Skeletal muscle satellite cell (primary cell): Measurements from ENCODE around the gene BAIAP2.
A peak's percentile ranks its signal among the peaks of the same experiment; 100 is the strongest.

Source experiments
- H3K27me3 ChIP-seq: 2 replicates; pipeline ENCODE4 v1.7.0; 2013; ENCODE audit warnings: low read length; ENCODE audit not compliant: control insufficient read depth, insufficient read depth
- H3K36me3 ChIP-seq: 2 replicates; pipeline ENCODE4 v1.7.0; 2013; ENCODE audit warnings: mild to moderate bottlenecking, control low read depth, low read length; ENCODE audit not compliant: insufficient read depth
- H3K4me1 ChIP-seq: 2 replicates; pipeline ENCODE4 v1.7.0; 2013; ENCODE audit warnings: low read length; ENCODE audit not compliant: control insufficient read depth, insufficient read depth
- H3K4me2 ChIP-seq: 2 replicates; pipeline ENCODE4 v1.7.0; 2013; ENCODE audit warnings: mild to moderate bottlenecking, low read length
- H3K4me3 ChIP-seq: 2 replicates; pipeline ENCODE4 v1.7.0; 2013; ENCODE audit warnings: low read length
- H3K9ac ChIP-seq: 2 replicates; pipeline ENCODE4 v1.7.0; 2013; ENCODE audit warnings: mild to moderate bottlenecking, low read depth, low read length, moderate library complexity
- H3K9me3 ChIP-seq: replicated peaks from 2 replicates; pipeline ENCODE4 v1.7.0; 2013; ENCODE audit warnings: mild to moderate bottlenecking, control low read depth, low read length

The BAIAP2 gene

GRCh38 chr17:81061027-81061735 lies 26.2 kb downstream of the BAIAP2 start:
- peaks cover 16% of the 10 kb centered on the region for H3K36me3 ChIP-seq

GRCh38 chr17:81062014-81062780 lies 27.2 kb downstream of the BAIAP2 start:
- H3K9ac ChIP-seq = no peak overlapping the region

More at GRCh38 chr17:81061027-81061735, 26.2 kb downstream of the BAIAP2 start:
- H3K27me3 ChIP-seq = no peaks in the 10 kb centered on the region
- H3K4me2 ChIP-seq = no peak overlapping the region
- H3K4me3 ChIP-seq = no peak overlapping the region
- no peaks in the 10 kb centered on the region for H3K9me3 ChIP-seq
- H3K4me1 ChIP-seq = peaks cover 46% of the 10 kb centered on the region
- no peak overlapping the region for H3K9ac ChIP-seq

GRCh38 chr17:81063106-81064093 lies 28.4 kb downstream of the BAIAP2 start:
- no peak overlapping the region for H3K4me3 ChIP-seq

More at GRCh38 chr17:81062014-81062780, 27.2 kb downstream of the BAIAP2 start:
- Histone ChIP-seq H3K4me3 (no peak overlapping the region), H3K4me1 (peaks cover 43% of the 10 kb centered on the region), H3K27me3 (no peaks in the 10 kb centered on the region), H3K4me2 (no peak overlapping the region), H3K9me3 (no peaks in the 10 kb centered on the region), H3K36me3 (peaks cover 13% of the 10 kb centered on the region)

GRCh38 chr17:81064678-81065475 lies 29.9 kb downstream of the BAIAP2 start:
- Histone ChIP-seq H3K9ac (peak overlapping the region; percentile 64), H3K36me3 (peaks cover 6% of the 10 kb centered on the region), H3K4me3 (peak overlapping the region; percentile 4), H3K4me1 (peaks cover 33% of the 10 kb centered on the region), H3K27me3 (no peaks in the 10 kb centered on the region), H3K4me2 (peak overlapping the region; percentile 52), H3K9me3 (no peaks in the 10 kb centered on the region)

More at GRCh38 chr17:81063106-81064093, 28.4 kb downstream of the BAIAP2 start:
- Histone ChIP-seq H3K4me1 (peaks cover 33% of the 10 kb centered on the region), H3K4me2 (no peak overlapping the region), H3K9me3 (no peaks in the 10 kb centered on the region), H3K36me3 (peaks cover 11% of the 10 kb centered on the region), H3K27me3 (no peaks in the 10 kb centered on the region), H3K9ac (peak overlapping the region; percentile 64)

- peaks cover 6% of the 10 kb centered on the region for H3K36me3 ChIP-seq
- peak overlapping the region; percentile 52 for H3K4me2 ChIP-seq
- H3K4me3 ChIP-seq = peak overlapping the region; percentile 4
- H3K9me3 ChIP-seq = no peaks in the 10 kb centered on the region
- H3K9ac ChIP-seq = peak overlapping the region; percentile 64
- H3K4me1 ChIP-seq = peaks cover 33% of the 10 kb centered on the region
- H3K27me3 ChIP-seq = no peaks in the 10 kb centered on the region
Observed at GRCh38 chr17:81065500-81065899, 30.5 kb downstream of the BAIAP2 start.

- H3K4me1 ChIP-seq = peaks cover 33% of the 10 kb centered on the region
- peaks cover 6% of the 10 kb centered on the region for H3K36me3 ChIP-seq
- H3K4me2 ChIP-seq = peak overlapping the region; percentile 52
- no peaks in the 10 kb centered on the region for H3K27me3 ChIP-seq
- no peak overlapping the region for H3K4me3 ChIP-seq
- H3K9me3 ChIP-seq = no peaks in the 10 kb centered on the region
- no peak overlapping the region for H3K9ac ChIP-seq
Observed at GRCh38 chr17:81066072-81066471, 31.1 kb downstream of the BAIAP2 start.

- H3K9me3 ChIP-seq = no peaks in the 10 kb centered on the region
- H3K4me3 ChIP-seq = no peak overlapping the region
- no peaks in the 10 kb centered on the region for H3K27me3 ChIP-seq
- H3K4me2 ChIP-seq = no peak overlapping the region
- H3K36me3 ChIP-seq = peaks cover 2% of the 10 kb centered on the region
- H3K4me1 ChIP-seq = peaks cover 33% of the 10 kb centered on the region
- no peak overlapping the region for H3K9ac ChIP-seq
Observed at GRCh38 chr17:81066771-81067315, 31.9 kb downstream of the BAIAP2 start.

- Histone ChIP-seq H3K27me3 (no peaks in the 10 kb centered on the region), H3K4me2 (no peak overlapping the region), H3K9ac (no peak overlapping the region), H3K36me3 (peaks cover 2% of the 10 kb centered on the region), H3K9me3 (no peaks in the 10 kb centered on the region), H3K4me3 (no peak overlapping the region), H3K4me1 (peaks cover 33% of the 10 kb centered on the region)
Observed at GRCh38 chr17:81067391-81067811, 32.5 kb downstream of the BAIAP2 start.

- no peaks in the 10 kb centered on the region for H3K36me3 ChIP-seq
- H3K27me3 ChIP-seq = no peaks in the 10 kb centered on the region
- peaks cover 29% of the 10 kb centered on the region for H3K4me1 ChIP-seq
- no peak overlapping the region for H3K9ac ChIP-seq
- no peaks in the 10 kb centered on the region for H3K9me3 ChIP-seq
- H3K4me2 ChIP-seq = no peak overlapping the region
- no peak overlapping the region for H3K4me3 ChIP-seq
Observed at GRCh38 chr17:81068411-81069134, 33.6 kb downstream of the BAIAP2 start.

GRCh38 chr17:81069135-81069645 lies 34.2 kb downstream of the BAIAP2 start:
- Histone ChIP-seq H3K36me3 (no peaks in the 10 kb centered on the region), H3K4me1 (peaks cover 23% of the 10 kb centered on the region), H3K4me3 (no peak overlapping the region), H3K9me3 (no peaks in the 10 kb centered on the region), H3K27me3 (no peaks in the 10 kb centered on the region), H3K4me2 (no peak overlapping the region), H3K9ac (no peak overlapping the region)
